Osteoblast (primary cell): Measurements from ENCODE around the gene EPB42. TPM values are rescaled to one million over a fixed set of nuclear protein-coding genes. Genes with fewer than 3 reads are reported as not detected.

ENCODE experiments used
- DNase-seq: peaks from one replicate; pipeline ENCODE4 v3.0.0; 2011; ENCODE audit warnings: low spot score, mixed read lengths; ENCODE audit not compliant: insufficient read length; ENCODE audit errors: missing footprints
- H2AFZ ChIP-seq: 2 replicates; pipeline ENCODE4 v1.6.0; 2011; ENCODE audit warnings: mild to moderate bottlenecking, low read length
- H3K27ac ChIP-seq: 2 replicates; pipeline ENCODE4 v1.5.1; 2011; ENCODE audit warnings: mild to moderate bottlenecking, low read depth, low read length, moderate library complexity
- H3K27me3 ChIP-seq: 2 replicates; pipeline ENCODE4 v1.6.0; 2012; ENCODE audit warnings: mild to moderate bottlenecking, control low read depth, inconsistent platforms, low read length, moderate library complexity; ENCODE audit not compliant: insufficient read depth
- H3K36me3 ChIP-seq: 2 replicates; pipeline ENCODE4 v1.5.1; 2011; ENCODE audit warnings: mild to moderate bottlenecking, low read length, control low read depth, moderate library complexity; ENCODE audit not compliant: insufficient read depth
- H3K4me1 ChIP-seq: 2 replicates; pipeline ENCODE4 v1.5.1; 2011; ENCODE audit warnings: mild to moderate bottlenecking, low read length, control low read depth, moderate library complexity; ENCODE audit not compliant: insufficient read depth
- H3K4me2 ChIP-seq: 2 replicates; pipeline ENCODE4 v1.6.0; 2011; ENCODE audit warnings: mild to moderate bottlenecking, low read length; ENCODE audit not compliant: insufficient read depth
- H3K4me3 ChIP-seq: fragments of 200-600 bp; sonication (generic); 3 replicates; pipeline ENCODE4 v1.5.1; 2012; ENCODE audit warnings: mild to moderate bottlenecking, low read length, inconsistent platforms; ENCODE audit not compliant: insufficient read depth
- H3K79me2 ChIP-seq: 2 replicates; pipeline ENCODE4 v1.6.0; 2012; ENCODE audit warnings: mild to moderate bottlenecking, low read length, control low read depth, inconsistent platforms; ENCODE audit not compliant: insufficient read depth
- H3K9me3 ChIP-seq: 2 replicates; pipeline ENCODE4 v1.5.1; 2011; ENCODE audit warnings: low read depth, low read length, control low read depth
- H4K20me1 ChIP-seq: 2 replicates; pipeline ENCODE4 v1.6.0; 2012; ENCODE audit warnings: mild to moderate bottlenecking, low read length, control low read depth; ENCODE audit not compliant: insufficient read depth
- CTCF ChIP-seq: IDR thresholded peaks from 2 replicates; pipeline ENCODE4 v1.5.1; 2011; ENCODE audit warnings: mild to moderate bottlenecking, low read depth, low read length, moderate library complexity; ENCODE audit errors: extremely low read depth
- total RNA-seq: library from RNA; depleted of rRNA; stranded (reverse); fragments of >200 nt; gene quantifications from 2 replicates; pipeline ENCODE4 v1.2.3, GENCODE V29; 2012

Gene EPB42
- total RNA-seq, result not detected in 2 replicates

DNA sequence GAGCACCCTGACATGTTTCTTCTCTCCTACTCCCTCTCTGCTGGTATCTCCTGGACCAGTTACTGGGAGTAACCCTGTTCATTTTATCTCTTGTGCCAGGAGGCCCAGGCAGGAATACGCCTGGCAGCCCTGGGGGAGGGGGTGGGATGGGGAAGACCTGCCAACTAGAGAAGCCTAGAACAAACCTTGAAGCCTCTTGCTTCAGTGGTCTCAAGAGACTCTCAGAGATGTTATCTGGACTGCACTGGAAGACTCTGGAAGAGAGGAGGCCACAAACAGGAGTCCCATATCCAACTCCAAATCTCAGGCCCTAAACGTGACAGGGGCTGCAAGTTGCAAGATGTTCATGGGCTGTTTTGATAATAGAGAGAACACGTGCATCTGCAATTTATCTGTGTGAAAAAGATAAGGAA is at the start of gene EPB42:
Gene EPB42, minus strand, starts transcription at position 28 of the 413 bp plus-strand sequence. CDS start 193 bp downstream, outside the sequence.
- DNase-seq, result no peak
- no peak for TF ChIP-seq CTCF
- no peaks in the 10 kb centered on the region for H3K9me3 ChIP-seq
- no peaks in the 10 kb centered on the region for H3K4me1 ChIP-seq
- H3K27me3 ChIP-seq, result peaks cover 38% of the 10 kb centered on the region
- no peaks in the 10 kb centered on the region for H3K79me2 ChIP-seq
- H2AFZ ChIP-seq, result no peak within 1 kb of the TSS
- H3K27ac ChIP-seq, result no peak within 1 kb of the TSS
- H4K20me1 ChIP-seq, result no peaks in the 10 kb centered on the region
- H3K4me3 ChIP-seq, result no peak within 1 kb of the TSS
- H3K4me2 ChIP-seq, result no peak within 1 kb of the TSS
- H3K36me3 ChIP-seq, result no peaks in the 10 kb centered on the region

DNA sequence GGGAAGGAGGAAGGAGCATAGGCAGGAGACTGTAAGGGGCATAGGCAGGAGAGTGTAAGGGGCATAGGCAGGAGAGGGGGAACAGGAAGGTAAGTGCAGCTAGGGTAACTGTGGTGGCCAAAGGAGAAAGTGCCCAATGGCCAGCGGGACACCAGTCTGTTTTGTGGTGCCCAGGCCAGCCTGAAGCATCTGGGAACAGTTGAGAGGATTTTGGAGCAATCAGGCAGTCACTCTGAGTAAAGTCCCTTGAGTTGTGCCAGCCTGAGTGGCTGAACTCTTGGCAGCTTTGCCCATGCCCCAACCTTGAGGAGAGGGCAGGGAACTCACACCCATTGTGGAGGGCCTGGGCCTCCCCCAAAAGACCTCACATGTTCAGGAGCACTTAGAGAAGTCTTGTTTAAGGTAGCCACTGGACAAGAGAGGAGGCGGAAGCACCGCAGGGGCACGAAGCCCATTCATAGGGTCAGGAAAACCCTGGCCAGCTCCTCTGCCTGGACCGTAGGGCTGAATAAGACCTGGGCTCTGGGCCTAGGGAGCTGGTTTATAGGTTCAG is 49.4 kb upstream of the EPB42 start:
- Histone ChIP-seq H3K36me3 (no peaks in the 10 kb centered on the region), H3K4me1 (no peaks in the 10 kb centered on the region)
- TF ChIP-seq CTCF, result no peak

GRCh38 chr15:43268111-43269105 is 47.6 kb upstream of the EPB42 start:
- peak; percentile 53 for TF ChIP-seq CTCF
- Histone ChIP-seq H3K4me3 (no peak overlapping the region), H3K9me3 (no peaks in the 10 kb centered on the region), H4K20me1 (no peaks in the 10 kb centered on the region), H2AFZ (no peak overlapping the region), H3K4me2 (no peak overlapping the region), H3K36me3 (no peaks in the 10 kb centered on the region), H3K27ac (no peak overlapping the region), H3K27me3 (peaks cover 56% of the 10 kb centered on the region), H3K4me1 (no peaks in the 10 kb centered on the region), H3K79me2 (no peaks in the 10 kb centered on the region)
- no peak for DNase-seq

More for the DNA sequence above, 49.4 kb upstream of the EPB42 start:
- Histone ChIP-seq H3K27me3 (peaks cover 44% of the 10 kb centered on the region), H3K4me2 (no peak overlapping the region), H3K27ac (no peak overlapping the region), H2AFZ (no peak overlapping the region), H4K20me1 (no peaks in the 10 kb centered on the region), H3K79me2 (no peaks in the 10 kb centered on the region), H3K4me3 (no peak overlapping the region), H3K9me3 (no peaks in the 10 kb centered on the region)
- no peak for DNase-seq

GRCh38 chr15:43267439-43267838 is 46.6 kb upstream of the EPB42 start:
- Histone ChIP-seq H3K4me2 (no peak overlapping the region), H3K4me3 (no peak overlapping the region), H3K79me2 (no peaks in the 10 kb centered on the region), H3K4me1 (no peaks in the 10 kb centered on the region), H3K9me3 (no peaks in the 10 kb centered on the region), H3K36me3 (no peaks in the 10 kb centered on the region), H3K27ac (no peak overlapping the region), H2AFZ (no peak overlapping the region), H3K27me3 (peaks cover 59% of the 10 kb centered on the region), H4K20me1 (no peaks in the 10 kb centered on the region)
- TF ChIP-seq CTCF, result no peak
- DNase-seq, result no peak
